EL (cell line): ENCODE results near the gene CXCL16.
"Not testable (repeated sequence)": the region's sequence is repeated elsewhere in the genome, so short reads cannot be mapped to it uniquely, and the experiment has no call there.

ENCODE experiments used
- DNase-seq: peaks from one replicate; pipeline ENCODE4 v3.0.0-alpha.2; 2016

The CXCL16 gene

DNA sequence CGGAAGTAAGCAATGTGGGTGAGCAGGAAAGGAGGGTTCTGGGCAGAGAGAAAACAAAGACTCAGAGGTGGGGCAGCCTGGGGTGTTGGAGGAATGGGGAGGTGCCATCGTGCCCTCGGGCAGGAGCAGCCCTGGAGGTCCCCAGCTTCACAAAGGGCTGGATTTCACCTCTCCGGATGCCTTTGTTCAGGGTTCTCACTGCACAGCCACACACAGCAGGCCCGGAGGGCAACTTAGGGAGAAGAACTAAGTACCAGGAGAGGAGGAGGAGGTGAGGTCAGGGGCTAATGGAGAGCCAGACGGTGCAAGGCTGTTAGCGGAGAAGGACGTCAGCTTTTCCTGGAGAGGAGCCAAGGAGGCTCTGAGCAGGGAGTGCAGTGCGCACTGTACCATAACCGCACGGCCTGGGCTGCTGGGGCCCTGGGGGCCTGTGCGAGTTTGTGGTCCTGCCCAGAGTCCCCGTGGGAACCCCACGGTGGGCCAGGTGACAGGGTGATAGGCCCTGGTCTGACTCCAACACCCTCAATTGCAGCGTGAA, 20.0 kb downstream of the CXCL16 start:
- no peak for DNase-seq

DNA sequence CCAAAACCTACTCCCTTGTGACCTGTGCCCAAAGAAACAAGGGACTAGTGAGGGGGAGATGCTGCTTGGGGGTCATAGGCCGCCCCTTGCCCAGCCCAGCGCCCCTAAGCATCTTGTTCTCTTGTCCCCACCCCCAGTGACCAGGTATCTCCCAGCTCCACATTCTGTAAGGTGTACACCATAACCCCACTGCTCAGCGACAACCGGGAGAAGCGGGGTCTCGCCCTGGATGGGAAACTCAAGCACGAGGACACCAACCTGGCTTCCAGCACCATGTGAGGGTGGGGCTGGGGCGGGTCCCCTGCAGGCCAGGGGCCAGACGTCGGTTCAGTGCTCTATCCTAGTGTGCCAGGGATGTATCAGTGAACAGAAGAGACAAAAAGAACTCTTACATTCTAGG, 20.6 kb downstream of the CXCL16 start:
- no peak for DNase-seq

- DNase-seq: no peak
Measured at GRCh38 chr17:4718276-4718675, 21.5 kb downstream of the CXCL16 start.

- no peak for DNase-seq
Measured at GRCh38 chr17:4717791-4718190, 21.9 kb downstream of the CXCL16 start.

GRCh38 chr17:4716081-4716480, 23.6 kb downstream of the CXCL16 start:
- no peak for DNase-seq

GRCh38 chr17:4715063-4715744, 24.5 kb downstream of the CXCL16 start:
- DNase-seq: no peak

GRCh38 chr17:4714340-4715062, 25.2 kb downstream of the CXCL16 start:
- not testable (repeated sequence) for DNase-seq

- DNase-seq: no peak
Measured at GRCh38 chr17:4712526-4712925, 27.2 kb downstream of the CXCL16 start.

- DNase-seq: no peak
Measured at GRCh38 chr17:4711661-4712181, 28.0 kb downstream of the CXCL16 start.

DNA sequence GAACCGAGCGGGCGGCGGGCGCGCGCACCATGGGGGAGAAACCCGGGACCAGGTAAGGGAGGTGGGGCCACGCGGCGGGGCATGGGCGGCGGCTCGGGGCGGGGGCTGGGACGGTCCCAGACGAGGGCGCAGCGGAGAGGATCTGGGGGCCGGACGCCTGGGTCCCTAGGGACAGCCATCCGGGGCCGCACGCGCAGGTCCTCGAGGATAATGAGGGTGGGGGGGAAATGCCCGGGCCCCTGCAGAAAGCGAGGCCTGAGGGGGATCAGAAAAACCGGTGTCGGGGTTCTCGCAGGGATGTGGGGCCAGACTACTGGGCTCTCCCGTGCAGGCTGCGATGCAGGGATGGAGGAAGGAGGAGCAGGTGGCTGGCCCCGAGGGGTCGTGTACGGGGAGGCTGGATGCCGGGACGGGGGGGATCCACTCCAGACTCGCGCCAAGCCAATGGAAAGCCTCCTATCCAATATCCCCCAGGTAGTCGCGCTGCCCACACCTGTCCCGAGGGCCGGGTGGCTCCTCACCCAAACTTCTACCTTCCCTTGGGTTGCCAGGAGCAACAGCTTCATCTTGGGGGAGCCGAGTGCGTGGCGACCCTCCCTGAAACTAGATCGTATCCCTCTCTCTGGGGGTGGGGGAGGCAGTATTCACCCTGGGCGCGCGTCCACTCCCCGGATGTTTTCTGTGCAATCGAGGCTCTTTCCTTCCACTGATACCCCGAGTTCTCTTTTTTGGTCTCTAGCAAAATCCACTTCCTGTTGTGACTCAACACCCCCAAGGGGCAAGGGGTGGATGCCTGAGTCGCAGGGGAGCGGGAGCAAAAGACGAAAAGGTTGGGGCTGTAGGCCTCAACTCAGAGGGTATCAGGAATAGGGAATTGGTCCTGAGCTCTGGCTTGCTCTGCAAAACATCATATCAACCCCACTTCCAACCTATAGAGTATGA, 28.8 kb downstream of the CXCL16 start:
- peak; percentile 24 for DNase-seq

DNA sequence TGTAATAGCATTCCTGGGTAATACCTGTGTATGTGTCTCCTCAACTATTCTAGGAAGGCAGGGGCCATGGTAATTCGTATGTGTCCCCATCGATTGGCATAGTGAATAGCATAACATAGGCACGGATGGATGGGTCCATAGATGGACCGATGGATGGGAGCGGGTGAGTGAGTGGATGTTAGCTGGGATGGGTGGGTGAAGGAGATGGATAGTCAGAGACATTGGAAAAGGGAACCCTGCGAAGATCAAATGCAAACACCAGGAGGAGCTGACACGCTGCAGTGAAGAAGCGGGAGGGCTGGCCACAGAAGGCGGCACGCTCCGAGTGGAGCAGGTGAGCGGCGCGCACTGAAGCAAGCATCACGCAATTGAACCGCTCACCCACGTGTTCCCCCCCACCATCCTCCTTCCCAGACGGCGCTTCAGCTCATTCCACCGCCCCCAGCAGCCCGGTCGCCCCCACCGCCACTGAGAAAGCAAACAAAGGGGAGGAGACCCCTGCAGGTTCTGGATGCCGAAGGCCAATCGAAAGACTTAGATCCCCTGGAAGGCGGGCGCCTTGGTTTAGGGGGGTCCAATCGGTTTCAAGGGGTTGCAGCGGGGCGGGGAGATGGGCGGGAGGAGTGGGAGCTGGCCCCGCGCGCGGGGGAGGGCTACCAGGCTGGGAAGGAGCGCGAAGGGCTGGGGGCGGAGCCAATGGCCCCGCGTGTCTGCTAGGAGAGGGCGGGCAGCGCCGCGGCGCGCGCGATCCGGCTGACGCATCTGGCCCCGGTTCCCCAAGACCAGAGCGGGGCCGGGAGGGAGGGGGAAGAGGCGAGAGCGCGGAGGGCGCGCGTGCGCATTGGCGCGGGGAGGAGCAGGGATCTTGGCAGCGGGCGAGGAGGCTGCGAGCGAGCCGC, 29.7 kb downstream of the CXCL16 start, which contains the start of gene ARRB2:
Gene ARRB2 (plus strand): TSS at position 839 of the 899 bp plus-strand sequence. CDS start 90 bp downstream, outside the sequence.
- DNase-seq: peak; percentile 99

DNA sequence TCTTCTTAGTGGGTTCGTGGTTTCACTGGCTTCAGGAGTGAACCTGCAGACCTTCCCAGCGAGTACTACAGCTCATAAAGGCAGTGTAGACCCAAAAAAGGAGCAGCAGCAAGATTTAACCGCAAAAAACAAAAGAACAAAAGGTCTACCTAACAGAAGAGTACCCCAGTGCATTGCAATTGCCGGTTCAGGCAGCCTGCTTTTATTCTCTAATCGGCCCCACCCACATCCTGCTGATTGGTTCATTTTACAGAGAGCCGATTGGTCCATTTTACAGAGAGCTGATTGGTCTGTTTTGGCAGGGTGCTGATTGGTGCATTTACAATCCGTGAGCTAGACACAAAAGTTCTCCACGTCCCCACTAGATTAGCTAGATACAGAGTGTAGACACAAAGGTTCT, 31.3 kb downstream of the CXCL16 start:
- DNase-seq: no peak

- peak; percentile 83 for DNase-seq
Measured at GRCh38 chr17:4706121-4706520, 33.6 kb downstream of the CXCL16 start.

DNA sequence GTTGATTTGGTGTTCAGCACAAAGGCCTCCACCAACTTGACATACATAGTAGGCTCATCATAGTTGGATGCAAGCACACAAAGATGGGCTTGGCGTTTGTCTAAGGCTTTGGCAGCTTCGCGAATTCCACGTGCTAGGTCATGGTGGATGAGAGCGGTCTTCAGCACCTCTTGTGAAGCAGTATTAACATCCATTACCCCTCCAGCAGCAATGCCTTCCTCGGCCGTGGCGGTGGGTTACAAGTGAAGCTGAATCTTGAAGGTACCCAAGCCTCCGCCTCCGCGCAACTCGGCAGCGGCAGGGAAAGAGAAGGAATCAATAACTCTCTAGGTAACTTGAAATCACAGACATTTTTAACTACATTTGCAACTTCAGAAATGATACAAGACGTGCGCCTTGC, 34.7 kb downstream of the CXCL16 start:
- DNase-seq: no peak

GRCh38 chr17:4704574-4704907, 35.2 kb downstream of the CXCL16 start:
- DNase-seq: not testable (repeated sequence)

DNA sequence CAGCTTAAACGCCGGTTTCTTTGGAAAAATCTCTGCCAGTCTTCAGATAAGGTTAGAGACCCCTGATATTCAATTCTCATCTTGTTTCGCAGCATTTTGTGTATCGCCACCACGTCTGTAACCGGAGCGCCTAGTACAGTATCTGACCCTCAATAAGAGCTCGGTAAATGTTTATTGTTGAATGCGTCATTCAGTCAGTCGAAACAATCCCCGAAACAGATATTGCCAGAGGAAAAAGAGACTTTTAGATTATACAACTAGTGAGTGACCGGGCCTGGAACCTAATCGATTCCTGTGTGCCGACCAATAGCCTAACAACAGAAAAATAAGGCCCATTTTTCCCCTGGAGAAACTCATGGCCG, 36.4 kb downstream of the CXCL16 start:
- DNase-seq: no peak

- DNase-seq: peak; percentile 39
Measured at GRCh38 chr17:4701116-4701515, 38.6 kb downstream of the CXCL16 start.

DNA sequence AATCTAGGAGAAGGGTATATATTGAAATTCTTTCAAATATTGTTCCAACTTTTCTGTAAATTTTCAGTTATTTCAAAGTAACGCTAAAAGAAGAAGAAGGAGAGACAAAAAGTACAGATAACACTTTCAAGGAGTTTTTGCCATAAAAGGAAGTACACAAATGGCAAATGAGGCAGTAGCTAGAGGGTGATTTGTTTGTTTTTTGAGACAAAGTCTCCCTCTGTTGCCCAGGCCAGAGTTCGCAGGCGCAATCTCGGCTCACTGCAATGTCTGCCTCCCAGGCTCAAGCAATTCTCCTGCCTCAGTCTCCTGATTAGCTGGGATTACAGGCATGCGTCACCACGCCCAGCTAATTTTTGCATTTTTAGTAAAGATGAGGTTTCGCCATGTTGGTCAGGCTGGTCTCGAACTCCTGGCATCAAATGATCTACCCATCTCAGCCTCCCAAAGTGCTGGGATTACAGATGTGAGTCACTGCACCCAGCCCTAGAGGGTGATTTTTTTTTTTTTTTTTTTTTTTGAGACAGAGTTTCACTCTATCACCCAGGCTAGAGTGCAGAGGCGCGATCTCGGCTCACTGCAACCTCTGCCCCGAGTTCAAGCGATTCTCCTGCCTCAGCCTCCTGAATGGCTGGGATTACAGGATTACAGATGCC, 40.2 kb downstream of the CXCL16 start:
- DNase-seq: not testable (repeated sequence)

DNA sequence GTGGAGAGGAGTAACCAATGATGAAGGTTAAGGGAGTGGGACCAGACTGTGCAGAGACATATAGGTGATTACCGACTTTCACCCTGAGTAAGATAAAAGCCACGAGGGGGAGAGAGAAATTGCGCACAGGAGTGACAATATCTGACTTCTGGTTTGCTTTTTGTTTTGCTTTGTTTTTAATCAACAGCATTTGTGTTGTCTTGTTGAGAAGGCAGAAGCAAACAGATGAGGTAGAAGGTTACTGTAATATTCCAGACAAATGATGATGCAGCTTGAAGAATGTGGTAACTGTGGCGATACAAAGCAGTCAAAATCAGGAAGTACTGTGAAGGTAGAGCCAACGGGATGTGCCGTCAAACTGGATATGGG, 43.3 kb downstream of the CXCL16 start:
- no peak for DNase-seq

GRCh38 chr17:4693416-4693815, 46.3 kb downstream of the CXCL16 start:
- no peak for DNase-seq

DNA sequence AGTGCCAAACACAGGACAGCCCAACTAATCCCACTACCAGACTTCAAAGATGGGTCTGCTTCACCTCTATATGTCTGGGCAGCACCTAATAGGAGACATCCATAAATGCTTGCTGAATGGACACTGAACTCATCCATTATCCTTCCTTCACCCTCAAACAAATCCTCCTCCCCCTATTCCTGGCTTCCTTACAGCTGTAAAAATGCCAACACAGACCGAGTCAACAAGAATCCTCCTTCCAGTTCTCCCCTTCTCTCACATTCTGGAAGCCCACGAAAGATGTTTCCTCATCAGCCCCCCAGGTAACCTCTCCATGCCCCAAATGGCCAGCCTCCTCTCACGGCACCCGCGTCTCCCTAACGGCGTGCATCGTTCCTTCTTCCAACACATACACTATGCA, 48.0 kb downstream of the CXCL16 start:
- DNase-seq: no peak
